RKO (cell line): ENCODE data around the gene LRRC8D.
A peak's percentile ranks its signal among the peaks of the same experiment; 100 is the strongest.

Experiments used
- DNase-seq: peaks from one replicate; pipeline ENCODE4 v3.0.0-alpha.2; 2016; ENCODE audit warnings: low spot score

The LRRC8D gene

GRCh38 chr1:89870998-89871397, 50.2 kb downstream of the LRRC8D start:
- no peak for DNase-seq

DNA sequence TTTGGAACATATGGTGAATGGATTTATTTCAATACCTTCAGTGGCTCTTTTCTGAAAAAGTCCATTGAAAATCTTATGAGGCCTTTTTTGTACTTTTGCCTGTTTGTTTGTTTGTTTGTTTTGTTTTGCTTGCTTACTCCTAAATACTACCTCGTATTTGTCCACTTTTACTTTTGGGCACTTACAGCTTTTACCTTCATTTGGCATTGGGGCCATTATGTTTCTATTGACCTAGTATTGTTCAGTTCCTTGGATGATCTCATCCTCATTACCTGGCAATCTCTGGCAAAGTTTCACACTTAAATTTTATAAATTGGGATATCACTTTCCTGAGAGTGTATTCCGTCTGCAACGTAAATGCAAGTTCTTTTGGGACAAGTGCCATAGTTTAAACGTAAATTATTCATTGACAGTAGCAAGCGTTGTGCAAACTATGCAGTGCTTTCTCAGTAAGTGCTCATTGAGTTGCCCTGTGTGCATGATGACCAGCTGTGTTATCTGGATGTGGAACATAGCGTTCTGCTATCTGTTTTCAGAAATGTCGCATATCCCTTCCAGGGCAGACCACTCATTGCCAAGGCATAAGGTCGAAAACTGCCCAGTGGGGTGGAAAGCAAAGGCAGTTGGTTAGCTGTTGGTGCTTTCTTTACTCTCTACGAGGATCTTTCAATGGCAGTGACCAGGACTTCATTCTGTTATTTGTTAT, 51.1 kb downstream of the LRRC8D start:
- DNase-seq: no peak

DNA sequence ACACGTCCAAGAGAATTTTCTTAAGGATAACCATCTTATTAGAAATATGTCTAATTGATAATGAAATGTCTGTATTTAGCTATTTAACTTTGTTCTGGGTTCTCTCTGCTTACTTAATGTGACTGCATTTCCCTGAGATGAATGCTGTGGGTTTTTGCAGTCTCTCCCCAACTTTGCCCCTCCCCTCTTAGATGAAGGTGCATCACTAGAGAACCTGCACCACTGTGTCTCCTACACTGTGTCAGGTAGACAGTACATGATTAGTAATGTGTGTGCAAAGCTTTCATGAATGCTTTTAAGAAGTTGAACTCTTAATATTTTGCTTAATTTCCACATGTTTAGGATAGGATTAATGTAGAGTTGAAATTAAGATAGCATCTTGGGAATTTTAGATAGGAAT, 51.7 kb downstream of the LRRC8D start:
- DNase-seq: no peak

GRCh38 chr1:89873288-89873687, 52.5 kb downstream of the LRRC8D start:
- no peak for DNase-seq

DNA sequence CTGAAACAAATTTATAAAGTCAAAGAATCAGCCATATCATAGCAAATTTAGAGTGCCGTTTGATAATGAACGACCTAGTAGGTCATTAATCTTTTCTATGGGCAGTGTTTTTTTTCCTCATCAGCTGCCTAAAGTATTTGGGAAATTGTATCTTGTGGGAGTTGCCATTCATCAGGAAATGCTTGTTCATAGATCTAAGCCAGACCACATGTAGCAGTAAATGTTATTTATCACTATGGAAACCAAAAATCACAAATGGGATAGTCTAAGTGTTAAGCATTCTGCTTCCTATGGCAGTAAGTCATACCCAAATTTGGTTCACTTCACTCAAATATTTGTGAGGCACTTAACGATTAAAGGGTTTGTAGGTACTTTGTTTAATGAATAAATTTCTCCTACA, 52.9 kb downstream of the LRRC8D start:
- DNase-seq: peak; percentile 22

DNA sequence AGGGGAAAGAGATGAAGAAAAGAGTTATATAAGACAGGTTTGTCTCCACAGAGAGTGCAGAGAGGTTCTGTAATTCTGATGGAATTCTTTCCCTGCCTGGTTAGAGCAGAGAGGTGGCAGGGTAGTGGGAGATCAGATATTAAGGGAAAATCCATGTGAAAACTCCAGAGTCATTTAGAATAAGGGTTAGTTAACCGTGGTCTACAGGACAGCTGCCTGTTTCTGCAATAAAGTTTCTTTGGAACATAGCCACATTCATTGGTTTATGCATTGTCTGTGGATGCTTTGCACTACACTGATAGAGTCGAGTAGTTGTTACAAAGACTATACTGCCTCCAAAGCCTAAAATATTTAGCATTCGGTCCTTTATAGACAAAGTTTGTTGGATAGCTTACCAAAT, 55.6 kb downstream of the LRRC8D start:
- no peak for DNase-seq

DNA sequence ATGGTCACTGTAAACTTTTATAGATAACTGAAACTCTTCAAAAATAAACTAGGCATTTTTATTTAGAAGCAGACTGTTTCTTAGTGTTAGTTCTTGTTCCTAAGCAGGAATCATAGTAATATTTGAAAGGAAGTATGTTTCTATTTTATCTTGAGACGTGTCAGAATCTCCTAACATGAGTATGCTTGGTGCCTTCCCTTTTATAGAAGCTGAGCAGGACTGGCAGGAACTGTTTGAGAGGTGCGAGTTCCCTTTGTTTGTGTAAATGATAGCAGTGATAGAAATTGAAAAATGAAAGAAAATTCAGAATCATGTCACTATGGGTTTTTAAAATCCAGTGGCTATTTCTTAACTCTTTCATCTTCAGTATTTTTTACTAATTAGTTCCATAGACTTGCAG, 56.9 kb downstream of the LRRC8D start:
- DNase-seq: no peak

- no peak for DNase-seq
Measured at GRCh38 chr1:89878256-89878655, 57.4 kb downstream of the LRRC8D start.

DNA sequence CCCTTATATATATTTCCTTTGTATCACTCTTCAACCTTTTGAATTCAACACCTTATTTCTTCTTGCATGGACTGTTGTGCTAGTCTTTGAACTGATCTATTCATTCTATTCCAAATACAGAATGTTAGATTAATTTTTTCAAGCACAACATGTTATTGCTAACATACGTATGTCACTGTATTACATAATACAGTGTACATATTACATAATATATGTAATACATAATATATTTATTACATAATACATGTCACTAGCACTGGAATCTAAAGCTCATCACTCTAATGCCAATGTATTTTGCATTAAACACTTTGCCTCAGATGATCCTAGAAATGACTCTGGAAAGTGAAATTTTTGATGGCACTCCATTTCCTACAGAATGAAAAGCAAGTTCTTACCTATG, 59.8 kb downstream of the LRRC8D start:
- no peak for DNase-seq

- DNase-seq: no peak
Measured at GRCh38 chr1:89881415-89882058, 60.7 kb downstream of the LRRC8D start.

DNA sequence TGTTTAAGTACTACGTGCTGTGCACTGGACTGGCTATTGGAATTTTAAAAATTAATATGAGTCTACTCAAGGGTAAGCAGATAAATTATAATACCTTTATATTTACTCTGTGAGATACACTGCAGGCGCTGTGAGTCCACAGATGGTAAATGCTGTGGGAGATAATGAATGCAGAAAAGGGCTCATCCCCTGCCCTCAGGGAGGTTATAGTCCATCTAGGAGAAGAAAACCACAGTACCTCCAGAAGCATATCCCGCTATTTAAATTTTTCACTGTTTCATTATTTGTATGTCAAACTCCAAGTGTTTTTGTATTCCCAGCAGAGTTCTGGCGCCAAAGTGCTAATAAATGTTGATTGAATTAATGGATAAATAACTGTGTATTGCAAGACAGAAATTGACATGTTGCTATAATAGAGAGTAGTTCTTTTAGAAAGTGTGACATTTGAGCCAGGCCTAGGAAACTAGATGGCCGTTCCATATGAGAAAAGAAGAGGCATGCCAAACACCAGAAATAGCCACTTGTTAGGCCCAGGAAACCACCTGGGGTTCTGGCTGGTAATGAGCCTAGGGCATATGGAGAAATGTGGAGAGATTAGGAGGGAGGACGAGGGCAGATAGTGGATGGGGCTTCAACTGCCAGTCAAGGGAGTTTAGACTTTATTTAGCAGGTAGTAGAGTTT, 61.7 kb downstream of the LRRC8D start:
- DNase-seq: no peak

- DNase-seq: no peak
Measured at GRCh38 chr1:89883030-89883379, 62.2 kb downstream of the LRRC8D start.

- no peak for DNase-seq
Measured at GRCh38 chr1:89884718-89885596, 64.1 kb downstream of the LRRC8D start.

GRCh38 chr1:89887270-89887669, 66.4 kb downstream of the LRRC8D start:
- peak; percentile 5 for DNase-seq

DNA sequence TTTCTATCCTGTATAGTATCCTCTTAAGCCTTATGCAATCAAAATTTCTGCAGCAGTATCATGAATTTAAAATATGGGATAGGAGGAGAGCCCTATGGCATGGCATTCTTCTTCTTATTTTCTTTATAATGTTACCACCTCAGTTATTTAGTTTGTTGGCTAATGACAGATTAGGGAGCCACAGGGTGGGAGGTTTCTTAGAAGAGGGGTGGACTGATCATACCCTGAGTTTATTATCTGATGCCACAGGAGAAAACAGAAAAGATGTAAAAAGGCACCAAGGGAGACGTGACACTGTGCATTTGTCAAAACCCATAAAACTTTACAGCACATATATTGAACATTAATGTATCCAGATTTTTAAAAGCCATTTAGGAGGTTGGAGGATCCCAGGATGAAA, 66.9 kb downstream of the LRRC8D start:
- DNase-seq: no peak

- no peak for DNase-seq
Measured at GRCh38 chr1:89888480-89889322, 67.9 kb downstream of the LRRC8D start.

GRCh38 chr1:89889323-89889615, 68.4 kb downstream of the LRRC8D start:
- no peak for DNase-seq

DNA sequence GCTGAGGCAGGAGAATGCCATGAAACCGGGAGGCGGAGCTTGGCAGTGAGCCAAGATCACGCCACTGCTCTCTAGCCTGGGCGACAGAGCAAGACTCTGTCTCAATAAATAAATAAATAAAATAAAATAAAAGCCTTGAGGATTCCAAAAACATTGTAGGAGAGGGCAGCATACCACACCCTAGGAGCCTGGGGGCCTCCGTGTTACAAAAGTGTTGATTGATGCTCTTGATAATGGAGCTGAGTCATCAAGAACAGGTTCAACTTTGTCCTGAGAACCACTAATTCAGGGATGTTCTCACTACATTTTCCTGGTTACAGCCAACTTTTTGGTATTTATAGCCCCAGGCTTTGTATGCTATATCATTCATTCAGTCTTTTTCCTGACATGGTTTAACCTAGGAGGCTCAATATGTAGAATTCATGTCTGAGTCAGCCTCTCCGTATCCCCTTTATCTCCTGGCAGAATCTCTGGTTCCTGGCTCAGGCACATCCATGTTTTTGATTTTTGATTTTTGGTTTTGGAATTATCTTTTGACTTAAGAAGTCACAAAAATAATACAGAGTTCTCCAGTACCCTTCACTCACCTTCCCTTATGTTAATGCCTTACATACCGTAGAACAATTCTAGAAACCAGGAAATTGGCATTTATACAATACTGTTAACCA, 69.4 kb downstream of the LRRC8D start:
- DNase-seq: no peak

DNA sequence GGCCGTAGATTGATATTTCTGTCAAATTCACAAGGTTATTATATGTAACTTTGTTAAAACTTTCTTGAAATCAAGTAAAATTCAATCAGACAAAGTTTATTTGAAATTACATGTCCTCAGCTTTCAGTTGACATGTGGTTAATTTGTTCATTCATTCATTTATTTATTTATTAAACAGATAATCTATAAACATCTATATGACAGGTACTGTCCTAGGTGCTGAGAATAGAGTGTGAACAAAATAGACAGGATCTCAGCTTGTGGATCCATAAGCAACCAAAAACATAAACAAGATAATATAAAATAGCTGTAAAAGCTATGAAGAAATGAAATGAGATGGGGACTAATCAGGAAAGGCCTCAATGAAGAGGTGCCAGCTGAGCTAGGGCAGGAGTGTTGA, 72.0 kb downstream of the LRRC8D start:
- no peak for DNase-seq

- peak; percentile 33 for DNase-seq
Measured at GRCh38 chr1:89894210-89895201, 73.7 kb downstream of the LRRC8D start.
